ENCODE results near the gene PNKD.

The PNKD gene

DNA sequence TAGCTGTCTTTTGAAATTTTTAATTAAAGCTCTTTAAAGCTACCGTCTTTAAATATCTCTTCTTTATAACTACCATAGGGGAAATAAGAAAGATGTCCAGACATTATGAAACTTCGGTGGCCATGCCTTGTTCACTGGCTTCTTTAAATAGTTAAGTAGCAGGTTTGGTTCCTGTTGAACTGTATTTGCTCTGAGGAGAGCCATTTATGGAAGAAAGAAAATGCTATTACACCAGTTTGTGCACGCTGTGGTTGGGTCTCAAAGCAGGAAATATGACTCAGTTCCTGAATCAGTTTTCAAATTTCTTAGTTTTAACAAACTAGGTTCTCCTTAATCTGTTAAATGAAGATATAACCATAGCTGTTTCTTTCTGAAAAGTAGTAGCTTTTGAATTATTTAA lies 41.1 kb upstream of the PNKD start:
- ChIA-PET POLR2A (ENCODE audit: low non-redundant PET) (interaction anchor here (0.8 kb wide), 1 partner anchor 10 kb away, joined by 5 read pairs; no protein-coding TSS in a partner anchor), CTCF (interaction anchor here (0.6 to 1.0 kb wide), 4 partner anchors 9 to 76 kb away, joined by 3 to 4 read pairs (median 4); no protein-coding TSS in a partner anchor)
- no peak overlapping the region for H3K27ac ChIP-seq
- DNase-seq (ENCODE audit: low spot score), result peak; percentile 62
- TF ChIP-seq CTCF (conservative IDR thresholded peaks at IDR 0.05; ENCODE audit: low read depth), result no peak

- ChIA-PET POLR2A (ENCODE audit: low non-redundant PET) (interaction anchor here (0.8 kb wide), 1 partner anchor 11 kb away, joined by 5 read pairs; no protein-coding TSS in a partner anchor), CTCF (interaction anchor here (0.6 to 1.0 kb wide), 4 partner anchors 10 to 75 kb away, joined by 3 to 4 read pairs (median 4); no protein-coding TSS in a partner anchor)
- TF ChIP-seq CTCF (conservative IDR thresholded peaks at IDR 0.05; ENCODE audit: low read depth), result no peak
- H3K27ac ChIP-seq, result peak overlapping the region; percentile 74
- no peak for DNase-seq (ENCODE audit: low spot score)
Observed at GRCh38 chr2:218229851-218230250, 40.5 kb upstream of the PNKD start.

DNA sequence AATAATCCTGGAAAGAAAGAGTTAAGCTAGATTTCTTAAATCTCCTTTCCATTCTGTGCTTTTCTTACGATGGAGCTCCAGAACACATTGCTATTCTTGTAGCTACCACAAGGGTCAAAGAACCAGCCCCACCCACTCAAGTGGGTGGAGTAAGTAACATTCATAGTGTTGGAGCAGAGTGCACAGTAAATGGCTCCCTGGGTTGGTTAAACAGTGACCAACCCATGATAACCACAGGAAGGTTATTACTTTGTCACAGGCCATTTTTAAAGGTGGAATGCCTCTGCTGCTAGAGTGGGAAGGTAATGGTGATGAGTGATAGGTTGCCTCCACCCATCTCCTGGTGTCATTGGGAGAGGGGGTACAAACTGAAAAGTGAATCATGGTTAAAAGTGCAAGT lies 39.4 kb upstream of the PNKD start:
- POLR2A ChIA-PET (ENCODE audit: low non-redundant PET), result no interaction called here
- H3K27ac ChIP-seq, result peak overlapping the region; percentile 74; the same call in 1 of the 2 replicates
- CTCF ChIA-PET, result no interaction called here
- no peak for TF ChIP-seq CTCF (conservative IDR thresholded peaks at IDR 0.05; ENCODE audit: low read depth)
- no peak for DNase-seq (ENCODE audit: low spot score)

GRCh38 chr2:218233543-218233942 lies 36.8 kb upstream of the PNKD start:
- no peak for TF ChIP-seq CTCF (conservative IDR thresholded peaks at IDR 0.05; ENCODE audit: low read depth)
- ChIA-PET POLR2A (ENCODE audit: low non-redundant PET) (no interaction called here), CTCF (no interaction called here)
- DNase-seq (ENCODE audit: low spot score), result no peak
- no peak overlapping the region for H3K27ac ChIP-seq

GRCh38 chr2:218234521-218234920 lies 35.8 kb upstream of the PNKD start:
- no peak for TF ChIP-seq CTCF (conservative IDR thresholded peaks at IDR 0.05; ENCODE audit: low read depth)
- POLR2A ChIA-PET (ENCODE audit: low non-redundant PET), result no interaction called here
- no peak overlapping the region for H3K27ac ChIP-seq
- DNase-seq (ENCODE audit: low spot score), result no peak
- CTCF ChIA-PET, result no interaction called here

DNA sequence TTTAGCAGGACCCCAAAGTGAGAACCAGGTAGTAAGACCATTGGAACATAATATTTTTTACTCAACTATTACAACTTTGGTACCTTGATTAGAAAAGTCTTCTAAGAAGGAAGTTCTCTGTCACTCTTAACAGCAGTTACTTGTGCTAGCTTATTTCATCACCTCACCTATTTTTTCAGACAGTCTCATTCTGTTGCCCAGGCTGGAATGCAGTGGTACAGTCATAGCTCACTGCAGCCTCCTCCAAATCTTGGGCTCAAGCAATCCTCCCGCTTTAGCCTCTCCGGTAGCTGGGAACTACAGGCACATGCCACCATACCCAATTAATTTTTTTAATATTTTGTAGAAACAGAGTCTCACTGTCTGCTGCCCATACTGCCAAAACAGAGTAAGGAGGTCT lies 35.3 kb upstream of the PNKD start:
- TF ChIP-seq CTCF (conservative IDR thresholded peaks at IDR 0.05; ENCODE audit: low read depth), result no peak
- no peak for DNase-seq (ENCODE audit: low spot score)
- CTCF ChIA-PET, result no interaction called here
- POLR2A ChIA-PET (ENCODE audit: low non-redundant PET), result no interaction called here
- H3K27ac ChIP-seq, result no peak overlapping the region

DNA sequence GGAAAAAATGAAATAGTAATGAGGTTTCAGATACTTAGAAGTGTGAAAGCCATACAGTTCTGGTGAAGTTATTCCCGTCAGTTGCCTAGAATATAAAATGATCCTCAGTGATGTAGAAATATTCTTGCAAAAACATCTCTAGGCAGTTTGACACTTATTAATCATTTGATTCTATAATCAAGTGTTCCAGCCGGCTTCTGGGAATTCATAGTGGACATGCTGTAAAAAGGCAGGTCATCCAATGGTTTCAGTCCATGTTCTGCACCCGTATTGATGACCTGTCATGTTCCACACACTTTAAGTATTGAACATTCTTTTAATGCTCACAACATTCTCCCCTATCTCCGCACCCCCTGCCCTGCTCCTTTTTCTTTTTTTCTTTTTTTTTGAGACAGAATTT lies 33.5 kb upstream of the PNKD start:
- no peak overlapping the region for H3K27ac ChIP-seq
- ChIA-PET POLR2A (ENCODE audit: low non-redundant PET) (no interaction called here), CTCF (no interaction called here)
- DNase-seq (ENCODE audit: low spot score), result no peak
- no peak for TF ChIP-seq CTCF (conservative IDR thresholded peaks at IDR 0.05; ENCODE audit: low read depth)

All from RWPE1 (cell line).